Lower lobe of right lung (tissue), 2 donors: ENCODE measurements around the gene SDK1. TPM values are rescaled to one million over a fixed set of nuclear protein-coding genes. Genes with fewer than 3 reads are reported as not detected.

Experiments used
- ATAC-seq, 2 donors: fragments of 200-7000 bp; cut with Tn5 transposase; one replicate each; pipeline ENCODE4 v1.9.1; 2020 to 2022; ENCODE audit warnings: mild to moderate bottlenecking in 2 of 2, moderate library complexity in 2 of 2
- DNase-seq: peaks from one replicate; pipeline ENCODE4 v3.0.0-alpha.2; 2020
- H3K27ac ChIP-seq: fragments of 200-600 bp; one replicate; pipeline ENCODE4 v1.8.0; 2022
- H3K27me3 ChIP-seq: fragments of 200-600 bp; one replicate; pipeline ENCODE4 v1.8.0; 2022; ENCODE audit warnings: low read depth
- H3K36me3 ChIP-seq: fragments of 200-600 bp; one replicate; pipeline ENCODE4 v1.8.0; 2022; ENCODE audit warnings: mild to moderate bottlenecking
- H3K4me1 ChIP-seq: fragments of 200-600 bp; one replicate; pipeline ENCODE4 v1.8.0; 2022
- H3K4me3 ChIP-seq: fragments of 200-600 bp; one replicate; pipeline ENCODE4 v1.8.0; 2022; ENCODE audit warnings: mild to moderate bottlenecking
- H3K9me3 ChIP-seq: fragments of 200-600 bp; one replicate; pipeline ENCODE4 v1.8.0; 2022
- intact Hi-C: fragments of 100-400 bp; cut with DNase I; formaldehyde crosslinking; loops from one replicate; pipeline ENCODE4 v1.11.0; 2022
- total RNA-seq: library from RNA; stranded (reverse); fragmentation: NEBNext Ultra II Directional; extraction: Animal tissue kit (Norgen Biotek cat#: 25700); gene quantifications from one replicate; pipeline ENCODE4 v1.2.1, GENCODE V29; 2021
- TF ChIP-seq, protein P1 (sequence below): fragments of 200-600 bp; IDR thresholded peaks from one replicate; pipeline ENCODE4 v1.8.0; 2022; ENCODE audit warnings: antibody characterized with exemption, mild to moderate bottlenecking
- donor health status: DM: no; HTN: yes; CAD: no; lungs with severe emphysema.

The SDK1 gene
- total RNA-seq, 1 donor from 2014 or later: 10.0 TPM

DNA sequence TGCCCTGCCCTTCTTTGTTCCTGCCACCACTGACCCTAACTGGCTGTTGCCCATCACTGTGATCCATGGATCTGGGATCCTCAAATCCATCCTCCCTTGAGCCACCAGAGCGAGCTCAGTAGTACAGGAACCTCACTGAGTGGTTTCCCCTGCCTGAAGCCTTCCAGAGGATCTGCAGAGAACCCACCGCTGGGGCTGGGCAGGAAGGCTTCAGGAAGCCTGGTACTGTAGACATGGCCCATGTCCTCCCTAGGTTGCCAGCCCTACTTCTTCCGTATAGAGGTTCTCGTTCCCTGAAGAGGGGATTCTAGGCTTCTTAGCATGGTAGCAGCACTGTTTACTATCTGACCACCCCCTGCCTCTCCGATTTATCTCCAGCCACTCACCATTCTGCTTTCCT lies 693.7 kb downstream of the SDK1 start:
- no peak overlapping the region for H3K27ac ChIP-seq
- H3K9me3 ChIP-seq: no peaks in the 10 kb centered on the region
- intact Hi-C loops: no loop called here
- H3K4me3 ChIP-seq: no peak overlapping the region
- ATAC-seq (no peak), DNase-seq (no peak)
- H3K36me3 ChIP-seq: no peaks in the 10 kb centered on the region
- TF ChIP-seq, protein P1, sequence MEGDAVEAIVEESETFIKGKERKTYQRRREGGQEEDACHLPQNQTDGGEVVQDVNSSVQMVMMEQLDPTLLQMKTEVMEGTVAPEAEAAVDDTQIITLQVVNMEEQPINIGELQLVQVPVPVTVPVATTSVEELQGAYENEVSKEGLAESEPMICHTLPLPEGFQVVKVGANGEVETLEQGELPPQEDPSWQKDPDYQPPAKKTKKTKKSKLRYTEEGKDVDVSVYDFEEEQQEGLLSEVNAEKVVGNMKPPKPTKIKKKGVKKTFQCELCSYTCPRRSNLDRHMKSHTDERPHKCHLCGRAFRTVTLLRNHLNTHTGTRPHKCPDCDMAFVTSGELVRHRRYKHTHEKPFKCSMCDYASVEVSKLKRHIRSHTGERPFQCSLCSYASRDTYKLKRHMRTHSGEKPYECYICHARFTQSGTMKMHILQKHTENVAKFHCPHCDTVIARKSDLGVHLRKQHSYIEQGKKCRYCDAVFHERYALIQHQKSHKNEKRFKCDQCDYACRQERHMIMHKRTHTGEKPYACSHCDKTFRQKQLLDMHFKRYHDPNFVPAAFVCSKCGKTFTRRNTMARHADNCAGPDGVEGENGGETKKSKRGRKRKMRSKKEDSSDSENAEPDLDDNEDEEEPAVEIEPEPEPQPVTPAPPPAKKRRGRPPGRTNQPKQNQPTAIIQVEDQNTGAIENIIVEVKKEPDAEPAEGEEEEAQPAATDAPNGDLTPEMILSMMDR: no peak
- no peaks in the 10 kb centered on the region for H3K4me1 ChIP-seq
- no peaks in the 10 kb centered on the region for H3K27me3 ChIP-seq

DNA sequence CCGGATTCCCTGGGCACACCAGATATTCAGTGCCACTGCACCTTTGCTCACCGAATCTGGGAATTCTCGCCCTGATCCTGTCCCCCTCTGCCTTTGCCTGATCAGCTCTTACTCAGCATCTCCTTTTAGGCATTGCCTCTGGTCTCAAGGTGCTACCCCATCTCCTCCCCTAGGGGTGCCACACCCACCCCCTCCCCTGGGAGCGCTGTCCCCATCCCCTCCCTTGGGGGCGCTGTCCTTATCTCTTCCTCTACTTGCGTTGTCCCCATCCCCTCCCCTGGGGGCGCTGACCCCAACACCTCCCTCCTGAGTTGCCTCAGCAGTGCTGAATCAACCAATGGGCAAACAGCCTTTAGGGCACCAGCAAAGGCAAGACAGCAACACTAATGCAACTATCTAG lies 694.1 kb downstream of the SDK1 start:
- Histone ChIP-seq H3K36me3 (no peaks in the 10 kb centered on the region), H3K27me3 (no peaks in the 10 kb centered on the region), H3K27ac (no peak overlapping the region), H3K4me3 (no peak overlapping the region), H3K4me1 (no peaks in the 10 kb centered on the region), H3K9me3 (no peaks in the 10 kb centered on the region)
- TF ChIP-seq, protein P1: no peak
- intact Hi-C loops: no loop called here
- no peak for ATAC-seq
- DNase-seq: no peak

- Histone ChIP-seq H3K4me3 (no peak overlapping the region), H3K27ac (peak overlapping the region; percentile 12), H3K36me3 (no peaks in the 10 kb centered on the region), H3K27me3 (no peaks in the 10 kb centered on the region), H3K4me1 (no peaks in the 10 kb centered on the region), H3K9me3 (no peaks in the 10 kb centered on the region)
- TF ChIP-seq, protein P1: no peak
- peak; percentile 54 to 59 for ATAC-seq
- intact Hi-C loops: no loop called here
- DNase-seq: no peak
Observed at GRCh38 chr7:3998060-3998459, 697.0 kb downstream of the SDK1 start.

GRCh38 chr7:4000139-4000538 lies 699.1 kb downstream of the SDK1 start:
- no peaks in the 10 kb centered on the region for H3K36me3 ChIP-seq
- no peak overlapping the region for H3K4me3 ChIP-seq
- no peak for ATAC-seq
- H3K4me1 ChIP-seq: no peaks in the 10 kb centered on the region
- TF ChIP-seq, protein P1: no peak
- intact Hi-C loops: no loop called here
- no peak for DNase-seq
- no peak overlapping the region for H3K27ac ChIP-seq
- no peaks in the 10 kb centered on the region for H3K9me3 ChIP-seq
- H3K27me3 ChIP-seq: no peaks in the 10 kb centered on the region

DNA sequence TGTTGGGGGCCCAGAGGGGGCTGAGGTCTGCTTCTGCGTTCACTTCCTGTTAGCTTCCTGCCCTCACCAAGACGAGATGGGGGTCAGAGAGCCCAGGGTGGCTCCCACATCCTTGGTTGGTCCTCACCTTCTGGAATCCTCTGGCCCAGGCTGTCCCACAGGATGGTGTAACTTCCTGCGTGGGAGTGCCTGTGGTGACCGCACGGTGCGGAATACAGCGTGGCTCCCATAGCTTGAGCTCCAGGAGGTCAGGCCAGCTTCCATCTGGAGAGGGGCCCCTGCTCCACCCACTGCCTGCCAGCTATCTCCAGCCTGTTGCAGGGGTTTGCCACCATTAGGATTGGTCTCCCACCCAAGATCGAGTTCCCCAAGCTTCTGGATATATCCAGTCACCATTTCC lies 699.9 kb downstream of the SDK1 start:
- intact Hi-C loops: no loop called here
- H3K27ac ChIP-seq: no peak overlapping the region
- no peaks in the 10 kb centered on the region for H3K36me3 ChIP-seq
- DNase-seq: no peak
- no peaks in the 10 kb centered on the region for H3K27me3 ChIP-seq
- TF ChIP-seq, protein P1: no peak
- H3K4me3 ChIP-seq: no peak overlapping the region
- ATAC-seq: no peak
- H3K4me1 ChIP-seq: no peaks in the 10 kb centered on the region
- no peaks in the 10 kb centered on the region for H3K9me3 ChIP-seq

GRCh38 chr7:4001742-4002141 lies 700.7 kb downstream of the SDK1 start:
- no peaks in the 10 kb centered on the region for H3K36me3 ChIP-seq
- H3K4me3 ChIP-seq: no peak overlapping the region
- intact Hi-C loops: no loop called here
- no peaks in the 10 kb centered on the region for H3K27me3 ChIP-seq
- H3K27ac ChIP-seq: no peak overlapping the region
- TF ChIP-seq, protein P1: no peak
- ATAC-seq: no peak
- DNase-seq: no peak
- no peaks in the 10 kb centered on the region for H3K4me1 ChIP-seq
- H3K9me3 ChIP-seq: no peaks in the 10 kb centered on the region
